Measurements from ENCODE around the gene SSBP2.

DNA sequence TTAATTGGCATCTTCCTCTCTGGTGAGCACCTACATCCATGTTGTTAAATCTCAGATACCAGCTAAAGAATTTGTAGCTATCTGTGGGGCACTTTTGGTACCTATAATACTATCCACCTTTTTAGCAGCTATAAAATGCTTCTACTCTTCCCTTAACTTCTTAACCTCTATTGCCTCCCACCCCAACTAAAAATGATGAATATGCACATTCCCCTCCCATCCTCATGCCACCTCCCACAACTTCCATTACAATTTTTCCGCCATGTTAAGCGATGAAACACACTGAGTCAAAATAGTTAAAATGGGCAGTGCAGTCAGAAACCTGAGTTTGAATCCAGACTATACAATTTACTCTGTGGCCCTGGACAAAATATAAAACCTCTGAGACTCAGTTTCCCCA, 10.1 kb downstream of the SSBP2 start:
- TF ChIP-seq, protein P1, sequence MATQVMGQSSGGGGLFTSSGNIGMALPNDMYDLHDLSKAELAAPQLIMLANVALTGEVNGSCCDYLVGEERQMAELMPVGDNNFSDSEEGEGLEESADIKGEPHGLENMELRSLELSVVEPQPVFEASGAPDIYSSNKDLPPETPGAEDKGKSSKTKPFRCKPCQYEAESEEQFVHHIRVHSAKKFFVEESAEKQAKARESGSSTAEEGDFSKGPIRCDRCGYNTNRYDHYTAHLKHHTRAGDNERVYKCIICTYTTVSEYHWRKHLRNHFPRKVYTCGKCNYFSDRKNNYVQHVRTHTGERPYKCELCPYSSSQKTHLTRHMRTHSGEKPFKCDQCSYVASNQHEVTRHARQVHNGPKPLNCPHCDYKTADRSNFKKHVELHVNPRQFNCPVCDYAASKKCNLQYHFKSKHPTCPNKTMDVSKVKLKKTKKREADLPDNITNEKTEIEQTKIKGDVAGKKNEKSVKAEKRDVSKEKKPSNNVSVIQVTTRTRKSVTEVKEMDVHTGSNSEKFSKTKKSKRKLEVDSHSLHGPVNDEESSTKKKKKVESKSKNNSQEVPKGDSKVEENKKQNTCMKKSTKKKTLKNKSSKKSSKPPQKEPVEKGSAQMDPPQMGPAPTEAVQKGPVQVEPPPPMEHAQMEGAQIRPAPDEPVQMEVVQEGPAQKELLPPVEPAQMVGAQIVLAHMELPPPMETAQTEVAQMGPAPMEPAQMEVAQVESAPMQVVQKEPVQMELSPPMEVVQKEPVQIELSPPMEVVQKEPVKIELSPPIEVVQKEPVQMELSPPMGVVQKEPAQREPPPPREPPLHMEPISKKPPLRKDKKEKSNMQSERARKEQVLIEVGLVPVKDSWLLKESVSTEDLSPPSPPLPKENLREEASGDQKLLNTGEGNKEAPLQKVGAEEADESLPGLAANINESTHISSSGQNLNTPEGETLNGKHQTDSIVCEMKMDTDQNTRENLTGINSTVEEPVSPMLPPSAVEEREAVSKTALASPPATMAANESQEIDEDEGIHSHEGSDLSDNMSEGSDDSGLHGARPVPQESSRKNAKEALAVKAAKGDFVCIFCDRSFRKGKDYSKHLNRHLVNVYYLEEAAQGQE (IDR thresholded peaks at IDR 0.05; ENCODE audit: low read depth), result no peak
- TF ChIP-seq, protein P2, sequence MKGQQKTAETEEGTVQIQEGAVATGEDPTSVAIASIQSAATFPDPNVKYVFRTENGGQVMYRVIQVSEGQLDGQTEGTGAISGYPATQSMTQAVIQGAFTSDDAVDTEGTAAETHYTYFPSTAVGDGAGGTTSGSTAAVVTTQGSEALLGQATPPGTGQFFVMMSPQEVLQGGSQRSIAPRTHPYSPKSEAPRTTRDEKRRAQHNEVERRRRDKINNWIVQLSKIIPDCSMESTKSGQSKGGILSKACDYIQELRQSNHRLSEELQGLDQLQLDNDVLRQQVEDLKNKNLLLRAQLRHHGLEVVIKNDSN (IDR thresholded peaks at IDR 0.05), result no peak
- no peak for TF ChIP-seq NFIC (IDR thresholded peaks at IDR 0.05)
- no peak for TF ChIP-seq RAD21 (IDR thresholded peaks at IDR 0.05; ENCODE audit: low read depth)
- no peak for TF ChIP-seq EP300 (IDR thresholded peaks at IDR 0.05; ENCODE audit: borderline replicate concordance)
- no peak for TF ChIP-seq CREB1 (IDR thresholded peaks at IDR 0.05; ENCODE audit: low read depth)
- no peak for TF ChIP-seq TAF1 (IDR thresholded peaks at IDR 0.05; ENCODE audit: low read depth)
- TF ChIP-seq, protein P3, sequence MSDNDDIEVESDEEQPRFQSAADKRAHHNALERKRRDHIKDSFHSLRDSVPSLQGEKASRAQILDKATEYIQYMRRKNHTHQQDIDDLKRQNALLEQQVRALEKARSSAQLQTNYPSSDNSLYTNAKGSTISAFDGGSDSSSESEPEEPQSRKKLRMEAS (IDR thresholded peaks at IDR 0.05), result no peak
- TF ChIP-seq TCF12 (IDR thresholded peaks at IDR 0.05; ENCODE audit: low read depth), result no peak
- no peak for TF ChIP-seq ZBTB7A (IDR thresholded peaks at IDR 0.05; ENCODE audit: low read depth)
- no peak for TF ChIP-seq FOXM1 (IDR thresholded peaks at IDR 0.05; ENCODE audit: borderline replicate concordance, low read depth)
- no peak for TF ChIP-seq CEBPB (IDR thresholded peaks at IDR 0.05)
- TF ChIP-seq TEAD4 (IDR thresholded peaks at IDR 0.05), result no peak

Measured in Ishikawa (cell line).